Transverse colon (tissue), 4 donors: ENCODE results near the gene FHIP1B. TPM values are rescaled to one million over a fixed set of nuclear protein-coding genes. Genes with fewer than 3 reads are reported as not detected.

Experiments
- DNase-seq: peaks from one replicate; pipeline ENCODE4 v3.0.0-alpha.2; 2019
- H3K27ac ChIP-seq, 4 donors: fragments of 200-600 bp; sonication (generic); 2 replicates each; pipeline ENCODE4 v1.5.1; 2016 to 2018; ENCODE audit warnings: inconsistent platforms in 4 of 4
- H3K27me3 ChIP-seq: fragments of 200-600 bp; sonication (generic); 2 replicates; pipeline ENCODE4 v1.5.1; 2017; ENCODE audit warnings: inconsistent platforms
- H3K36me3 ChIP-seq, 4 donors: fragments of 200-600 bp; sonication (generic); 2 replicates each; pipeline ENCODE4 v1.5.1; 2017 to 2019; ENCODE audit warnings: inconsistent platforms in 4 of 4
- H3K4me1 ChIP-seq, 4 donors: fragments of 200-600 bp; sonication (generic); 2 replicates each; pipeline ENCODE4 v1.5.1; 2017 to 2020; ENCODE audit warnings: inconsistent platforms in 4 of 4
- H3K4me3 ChIP-seq, 4 donors: fragments of 200-600 bp; sonication (generic); 1 replicate in 1 of 4; 2 replicates in 3 of 4; pipeline versions ENCODE4 v1.5.1 to v1.6.1; 2017 to 2019; ENCODE audit warnings: inconsistent platforms in 4 of 4
- H3K9me3 ChIP-seq, 2 donors: fragments of 200-600 bp; sonication (generic); 2 replicates each; pipeline ENCODE4 v1.5.1; 2017 to 2019; ENCODE audit warnings: inconsistent platforms in 2 of 2
- EP300 ChIP-seq: sonication (generic); formaldehyde crosslinking; IDR thresholded peaks from one replicate; pipeline ENCODE4 v1.6.1; 2017; ENCODE audit warnings: antibody characterized with exemption, low read depth
- POLR2A ChIP-seq: fragments of 450-650 bp; IDR thresholded peaks from one replicate; pipeline ENCODE4 v1.6.1; 2016; ENCODE audit warnings: antibody characterized with exemption, mild to moderate bottlenecking, moderate library complexity
- POLR2AphosphoS5 ChIP-seq, 3 donors: sonication (generic); formaldehyde crosslinking; IDR thresholded peaks; one replicate each; pipeline ENCODE4 v1.6.1; 2016; ENCODE audit warnings: antibody characterized with exemption in 3 of 3
- WGBS, 2 donors: methylation state at CpG; one replicate each; pipeline ENCODE4 v1.1.5; 2018; ENCODE audit warnings: low coverage in 1 of 2; 5-methylcytosine and 5-hydroxymethylcytosine counted together
- in situ Hi-C, 4 donors: fragments of 200-750 bp; cut with MboI; loops; one replicate each; pipeline versions ENCODE4 v1.15.0 to v1.15.1; 2017; ENCODE audit warnings: low sequenced_read_pairs in 3 of 4, low pct_ligation_motif_present in 1 of 4, low pct_unique_long_range_greater_than_20kb in 1 of 4
- intact Hi-C: fragments of 100-400 bp; cut with DNase I; formaldehyde crosslinking; loops from one replicate; pipeline ENCODE4 v1.15.1; 2023; ENCODE audit warnings: low total_unique reads
- total RNA-seq, 4 donors: library from RNA; depleted of rRNA; stranded (reverse); fragments of >200 nt; gene quantifications; one replicate each; pipeline ENCODE4 v1.1.0, GENCODE V29; 2016
- TF ChIP-seq, protein P1 (sequence below), 5 experiments: fragments of 200-600 bp in 3 of 5; fragments of 450-650 bp in 2 of 5; sonication (generic) in 3 of 5; IDR thresholded peaks; 1 replicate in 2 of 5; 2 replicates in 3 of 5; pipeline ENCODE4 v1.5.1; 2016 to 2017; ENCODE audit warnings: antibody characterized with exemption in 5 of 5, inconsistent platforms in 3 of 5, mild to moderate bottlenecking in 2 of 5, moderate library complexity in 1 of 5

FHIP1B gene
- total RNA-seq, 4 donors from 2014 or later = 190 to 681 (median 228) TPM

DNA sequence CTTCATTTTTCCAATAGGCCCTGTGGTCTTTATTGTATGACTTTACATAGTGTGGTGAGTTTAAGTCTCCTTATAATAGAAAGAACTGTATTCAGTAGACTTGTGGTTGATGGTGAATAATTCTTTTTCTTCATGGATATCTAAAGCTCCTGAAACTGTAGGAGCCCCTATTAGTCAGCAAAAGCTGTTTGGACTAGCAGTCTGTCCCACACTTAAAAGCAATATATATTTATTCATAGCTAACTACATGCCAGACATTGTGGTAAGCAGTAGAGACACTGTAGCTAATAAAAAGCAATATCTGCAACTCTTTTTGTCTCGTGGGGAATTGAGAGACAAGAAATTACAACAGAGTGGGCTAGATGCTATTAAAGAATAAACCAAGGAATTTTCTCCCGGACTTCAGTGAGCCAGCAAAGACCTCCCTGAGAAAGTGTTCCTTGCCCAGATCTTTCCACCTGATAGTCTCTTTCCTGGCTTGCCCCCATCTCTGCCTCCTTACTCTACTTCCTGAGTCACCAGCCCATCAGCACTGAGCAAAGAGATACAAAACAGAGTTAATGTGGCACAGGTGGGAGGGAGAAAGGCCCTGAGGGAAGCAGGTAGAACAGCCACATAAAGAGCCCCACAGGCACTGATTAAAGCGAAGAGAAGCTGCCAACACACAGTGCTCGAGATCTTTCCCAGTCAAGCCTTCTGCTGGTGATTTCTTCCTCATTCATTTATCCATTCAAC is 36.8 kb downstream of the FHIP1B start:
- Histone ChIP-seq H3K36me3 (no peaks in the 10 kb centered on the region), H3K9me3 (no peaks in the 10 kb centered on the region), H3K27me3 (no peaks in the 10 kb centered on the region), H3K4me1 (no peaks in the 10 kb centered on the region), H3K27ac (no peak overlapping the region), H3K4me3 (no peak overlapping the region)
- in situ Hi-C loops = no loop called here
- TF ChIP-seq POLR2AphosphoS5 (IDR thresholded peaks at IDR 0.05) (no peak), EP300 (no peak), POLR2A (no peak)
- TF ChIP-seq, protein P1, sequence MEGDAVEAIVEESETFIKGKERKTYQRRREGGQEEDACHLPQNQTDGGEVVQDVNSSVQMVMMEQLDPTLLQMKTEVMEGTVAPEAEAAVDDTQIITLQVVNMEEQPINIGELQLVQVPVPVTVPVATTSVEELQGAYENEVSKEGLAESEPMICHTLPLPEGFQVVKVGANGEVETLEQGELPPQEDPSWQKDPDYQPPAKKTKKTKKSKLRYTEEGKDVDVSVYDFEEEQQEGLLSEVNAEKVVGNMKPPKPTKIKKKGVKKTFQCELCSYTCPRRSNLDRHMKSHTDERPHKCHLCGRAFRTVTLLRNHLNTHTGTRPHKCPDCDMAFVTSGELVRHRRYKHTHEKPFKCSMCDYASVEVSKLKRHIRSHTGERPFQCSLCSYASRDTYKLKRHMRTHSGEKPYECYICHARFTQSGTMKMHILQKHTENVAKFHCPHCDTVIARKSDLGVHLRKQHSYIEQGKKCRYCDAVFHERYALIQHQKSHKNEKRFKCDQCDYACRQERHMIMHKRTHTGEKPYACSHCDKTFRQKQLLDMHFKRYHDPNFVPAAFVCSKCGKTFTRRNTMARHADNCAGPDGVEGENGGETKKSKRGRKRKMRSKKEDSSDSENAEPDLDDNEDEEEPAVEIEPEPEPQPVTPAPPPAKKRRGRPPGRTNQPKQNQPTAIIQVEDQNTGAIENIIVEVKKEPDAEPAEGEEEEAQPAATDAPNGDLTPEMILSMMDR (IDR thresholded peaks at IDR 0.05) = no peak
- WGBS, 2 donors = 85 to 89% methylated on average over 3 to 4 of the region's 4 CpGs
- no peak for DNase-seq
- intact Hi-C loops = no loop called here

DNA sequence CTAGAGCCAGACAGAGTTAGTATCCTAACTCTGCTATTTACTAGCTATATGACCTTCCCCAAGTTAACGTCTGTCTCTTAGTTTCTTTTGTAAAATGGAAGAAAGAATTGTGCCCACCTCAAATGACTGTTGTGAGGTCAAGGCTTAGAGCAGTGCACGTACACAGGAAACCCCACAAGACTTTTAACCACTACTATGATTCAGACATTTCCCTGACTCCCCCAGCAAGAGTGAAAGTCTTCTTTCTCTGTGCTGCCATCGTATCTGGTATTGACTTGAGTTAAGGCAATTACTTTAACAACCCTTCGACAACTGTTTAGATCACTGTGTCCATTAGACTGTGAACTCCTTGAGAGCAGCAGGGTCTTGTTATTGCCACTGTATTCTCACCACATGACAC is 38.0 kb downstream of the FHIP1B start:
- no peak overlapping the region for H3K4me3 ChIP-seq
- 14 to 47% methylated on average over 3 to 4 of the region's 4 CpGs for WGBS, 2 donors

DNA sequence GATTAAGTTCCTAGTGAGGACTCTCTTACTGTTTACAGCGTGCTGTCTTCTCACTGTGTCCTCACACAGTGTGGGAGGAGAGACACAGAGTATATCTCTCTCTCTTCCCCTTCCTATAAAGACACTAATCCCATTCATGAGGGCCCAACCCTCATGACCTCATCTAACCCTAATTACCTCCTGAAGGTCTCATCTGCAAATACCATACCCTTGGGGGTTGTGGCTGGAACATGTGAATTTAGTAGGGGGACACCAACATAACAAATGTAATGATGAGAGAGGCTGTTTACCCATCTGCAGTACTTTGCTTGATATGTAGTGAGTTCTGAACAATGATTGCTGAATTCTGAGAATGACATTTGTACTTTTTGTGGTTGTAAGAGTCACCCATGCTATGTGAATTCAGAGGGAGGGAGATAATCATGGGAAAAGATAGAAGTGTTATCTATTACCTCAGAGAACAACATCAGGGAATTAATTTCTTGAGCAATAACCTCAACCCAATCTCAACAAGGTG is 40.3 kb downstream of the FHIP1B start:
- Histone ChIP-seq H3K36me3 (no peaks in the 10 kb centered on the region), H3K27me3 (no peaks in the 10 kb centered on the region), H3K4me1 (no peaks in the 10 kb centered on the region), H3K4me3 (no peak overlapping the region), H3K9me3 (no peaks in the 10 kb centered on the region), H3K27ac (no peak overlapping the region)
- TF ChIP-seq EP300 (no peak), POLR2AphosphoS5 (IDR thresholded peaks at IDR 0.05) (no peak)
- no peak for DNase-seq
- in situ Hi-C loops (no loop called here), intact Hi-C loops (no loop called here)
- whole genome bisulfite sequencing, 2 donors = 83% methylated on average over 1 of the region's 1 CpG; no CpG with 5 or more reads in 1 of the 2 donors

More for the DNA sequence above, 38.0 kb downstream of the FHIP1B start:
- Histone ChIP-seq H3K27me3 (no peaks in the 10 kb centered on the region), H3K9me3 (no peaks in the 10 kb centered on the region), H3K27ac (no peak overlapping the region), H3K36me3 (no peaks in the 10 kb centered on the region), H3K4me1 (no peaks in the 10 kb centered on the region)
- no peak for DNase-seq
- intact Hi-C loops (no loop called here), in situ Hi-C loops (no loop called here)
- TF ChIP-seq EP300 (no peak), POLR2A (no peak), POLR2AphosphoS5 (IDR thresholded peaks at IDR 0.05) (no peak)
- TF ChIP-seq, protein P1 (IDR thresholded peaks at IDR 0.05) = no peak

DNA sequence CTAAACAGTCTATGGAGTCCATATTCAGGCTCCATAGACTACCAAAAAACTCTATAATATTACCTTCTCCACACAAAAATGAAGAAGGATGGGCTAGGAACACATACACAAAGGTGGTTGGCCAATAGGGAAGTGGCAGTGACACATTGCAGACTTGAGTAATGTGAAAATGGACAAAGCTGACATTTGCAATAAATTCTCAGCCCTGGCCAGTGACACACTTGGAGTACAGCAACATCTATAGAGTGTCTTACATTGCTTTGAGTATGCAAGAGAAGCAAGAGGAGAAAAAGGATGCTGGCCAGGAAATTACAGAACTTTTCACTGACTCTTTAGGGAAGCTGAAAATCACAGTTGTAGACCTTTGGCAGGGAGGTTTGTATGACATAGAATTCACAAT is 42.7 kb downstream of the FHIP1B start:
- H3K4me1 ChIP-seq = no peaks in the 10 kb centered on the region
- intact Hi-C loops (no loop called here), in situ Hi-C loops (no loop called here)
- H3K27me3 ChIP-seq = no peaks in the 10 kb centered on the region
- no peak overlapping the region for H3K27ac ChIP-seq
- no peaks in the 10 kb centered on the region for H3K36me3 ChIP-seq
- H3K4me3 ChIP-seq = no peak overlapping the region
- no peak for TF ChIP-seq POLR2AphosphoS5 (IDR thresholded peaks at IDR 0.05)
- TF ChIP-seq EP300 = no peak
- TF ChIP-seq POLR2A = no peak
- TF ChIP-seq, protein P1 (IDR thresholded peaks at IDR 0.05) = no peak
- no peaks in the 10 kb centered on the region for H3K9me3 ChIP-seq
- no peak for DNase-seq
